HG03280 (cell line): ENCODE measurements around the gene ILK.

Source experiments
- ATAC-seq: cut with Tn5 transposase; IDR thresholded peaks from one replicate; pipeline ENCODE4 v1.9.1; 2021; ENCODE audit warnings: mild to moderate bottlenecking, moderate library complexity; ENCODE audit not compliant: unreplicated experiment

Gene ILK

DNA sequence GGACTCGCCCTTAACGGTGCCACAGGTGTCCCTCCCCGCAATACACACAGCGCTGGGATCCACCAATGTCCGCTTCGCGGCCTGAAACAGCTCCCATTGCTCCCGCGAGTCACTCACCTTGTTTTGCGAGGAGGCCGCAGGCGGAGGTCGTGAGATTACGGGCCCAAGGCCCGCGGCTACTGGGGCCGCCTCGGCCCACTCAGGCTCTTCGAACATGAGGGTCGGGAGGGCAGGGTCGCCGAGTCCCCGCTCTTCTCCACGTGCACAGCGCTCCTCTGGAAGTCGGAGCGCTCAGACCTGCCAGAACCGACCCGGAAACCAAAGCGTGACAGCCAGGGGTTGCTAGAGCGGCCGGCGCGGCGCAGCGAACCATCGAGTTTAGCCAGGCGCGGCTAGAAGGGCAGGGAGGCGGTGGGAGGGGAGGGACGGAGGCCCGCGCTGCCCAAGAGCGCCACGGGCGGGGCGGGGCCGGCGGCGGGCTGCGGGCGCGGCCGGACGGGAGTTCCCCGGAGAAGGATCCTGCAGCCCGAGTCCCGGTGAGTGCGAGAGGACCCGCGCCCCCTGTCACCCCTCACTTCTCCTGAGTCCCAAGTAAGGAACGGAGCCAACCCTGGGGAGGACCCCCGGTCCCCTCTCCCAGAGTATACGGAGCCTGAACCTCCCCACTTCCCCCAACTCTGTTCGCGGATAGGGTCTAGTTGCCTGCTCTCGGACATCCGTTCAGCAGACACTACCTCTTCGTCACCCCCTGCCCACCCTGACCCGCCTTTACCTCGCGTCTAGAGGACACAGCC, at the start of gene ILK, which contains the start of gene RRP8:
Gene ILK, plus strand, starts transcription at position 488 of the 794 bp plus-strand sequence. CDS start 498 bp downstream, outside the sequence.
Gene RRP8, minus strand, starts transcription at position 330 of the 794 bp plus-strand sequence. Its CDS starts 114 bp downstream, at position 216.
- ATAC-seq: peak; percentile 84

DNA sequence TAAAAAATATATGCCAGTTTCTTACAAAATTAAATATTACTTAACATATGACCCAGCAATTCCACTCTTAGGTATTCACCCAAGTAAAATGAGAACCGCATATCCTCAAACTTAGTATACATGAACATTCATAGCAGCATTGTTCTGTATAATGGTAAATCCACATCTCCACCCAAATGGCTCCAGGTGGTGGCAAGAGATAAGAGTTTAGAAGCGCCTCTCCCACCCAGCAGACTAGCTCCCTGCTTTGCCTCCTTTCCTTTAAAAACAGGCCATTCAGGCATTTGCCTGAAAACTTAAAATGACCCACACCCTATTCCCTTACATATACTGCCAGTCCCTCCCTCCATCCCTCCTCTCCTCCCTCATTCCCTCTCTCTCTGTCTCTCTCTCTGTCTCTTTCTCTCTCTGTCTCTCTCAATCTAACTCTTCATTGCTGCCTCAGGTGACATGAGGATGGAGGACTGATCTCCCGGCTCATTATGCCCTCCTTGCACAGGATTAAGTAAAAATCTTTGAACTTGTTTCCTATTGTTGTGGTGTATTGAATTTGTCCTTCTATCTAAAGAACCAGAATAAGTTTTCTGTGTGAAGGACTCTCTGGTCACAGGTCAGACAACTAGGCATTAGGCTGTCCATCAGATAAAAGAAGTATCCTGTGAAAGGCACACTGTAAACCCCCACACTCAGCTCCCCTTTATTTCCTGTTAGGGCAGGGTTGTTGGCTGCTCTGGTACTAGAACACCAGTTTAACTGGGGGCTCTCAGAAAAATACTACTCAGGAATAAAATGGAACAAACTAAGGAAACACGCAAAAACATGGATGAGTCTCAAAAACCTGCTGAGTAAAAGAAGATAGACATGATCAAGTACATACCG, 48.5 kb upstream of the ILK start:
- no peak for ATAC-seq

DNA sequence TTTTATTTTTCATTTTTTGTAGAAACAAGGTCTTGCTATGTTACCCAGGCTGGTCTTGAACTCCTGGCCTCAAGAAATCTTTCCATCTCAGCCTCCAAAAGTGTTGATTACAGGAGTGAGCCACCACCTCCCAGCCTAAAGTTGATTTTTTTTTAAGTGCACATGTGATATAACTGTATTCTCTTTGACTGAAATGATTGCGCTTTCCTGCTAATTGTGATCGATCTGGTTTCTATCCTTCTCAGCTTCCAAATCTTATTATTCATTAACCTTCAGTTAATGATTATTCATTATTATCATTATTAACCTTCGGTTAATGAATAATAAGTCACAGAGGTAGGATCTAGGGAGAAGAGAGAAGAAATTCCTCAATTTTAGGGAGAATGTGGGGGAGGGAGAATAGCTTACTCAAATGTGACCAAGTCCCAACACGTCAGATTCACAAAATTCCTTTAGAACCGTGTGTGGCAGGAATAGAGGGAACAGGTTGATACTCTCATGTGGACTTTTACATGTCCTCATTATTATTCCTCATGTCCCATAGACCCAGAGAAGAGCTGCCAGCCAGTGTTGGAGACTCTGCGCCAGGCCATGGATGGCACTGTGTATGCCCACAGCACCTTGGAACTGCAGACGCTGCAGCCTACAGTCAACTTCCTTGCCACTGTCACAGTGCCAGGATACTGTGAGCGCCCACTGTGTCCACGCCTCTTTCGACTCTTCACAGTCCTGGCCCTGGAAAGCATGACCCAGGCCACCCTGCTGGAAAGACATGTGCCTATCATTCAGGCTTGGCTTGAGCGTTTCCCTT, 47.2 kb upstream of the ILK start:
- no peak for ATAC-seq

DNA sequence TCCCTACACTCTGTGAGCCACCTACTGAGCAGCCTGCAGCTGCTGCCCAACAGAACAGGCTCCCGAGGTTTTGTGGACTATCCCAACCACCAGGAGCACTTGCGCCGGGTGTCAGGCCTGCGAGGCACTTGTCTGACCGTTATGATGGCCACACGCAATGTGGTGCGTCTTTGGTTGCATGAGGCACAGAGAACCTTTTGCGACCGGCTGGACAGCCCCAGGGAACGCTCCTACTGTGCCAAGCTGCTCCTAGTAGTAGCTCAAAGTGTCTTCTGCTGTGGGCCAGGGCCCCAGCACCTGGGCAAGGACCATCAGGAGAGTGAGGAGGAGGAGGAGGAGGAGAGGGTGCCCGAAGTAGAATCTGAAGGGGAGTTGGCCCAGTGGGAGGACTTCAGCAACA, 46.5 kb upstream of the ILK start:
- ATAC-seq: no peak

DNA sequence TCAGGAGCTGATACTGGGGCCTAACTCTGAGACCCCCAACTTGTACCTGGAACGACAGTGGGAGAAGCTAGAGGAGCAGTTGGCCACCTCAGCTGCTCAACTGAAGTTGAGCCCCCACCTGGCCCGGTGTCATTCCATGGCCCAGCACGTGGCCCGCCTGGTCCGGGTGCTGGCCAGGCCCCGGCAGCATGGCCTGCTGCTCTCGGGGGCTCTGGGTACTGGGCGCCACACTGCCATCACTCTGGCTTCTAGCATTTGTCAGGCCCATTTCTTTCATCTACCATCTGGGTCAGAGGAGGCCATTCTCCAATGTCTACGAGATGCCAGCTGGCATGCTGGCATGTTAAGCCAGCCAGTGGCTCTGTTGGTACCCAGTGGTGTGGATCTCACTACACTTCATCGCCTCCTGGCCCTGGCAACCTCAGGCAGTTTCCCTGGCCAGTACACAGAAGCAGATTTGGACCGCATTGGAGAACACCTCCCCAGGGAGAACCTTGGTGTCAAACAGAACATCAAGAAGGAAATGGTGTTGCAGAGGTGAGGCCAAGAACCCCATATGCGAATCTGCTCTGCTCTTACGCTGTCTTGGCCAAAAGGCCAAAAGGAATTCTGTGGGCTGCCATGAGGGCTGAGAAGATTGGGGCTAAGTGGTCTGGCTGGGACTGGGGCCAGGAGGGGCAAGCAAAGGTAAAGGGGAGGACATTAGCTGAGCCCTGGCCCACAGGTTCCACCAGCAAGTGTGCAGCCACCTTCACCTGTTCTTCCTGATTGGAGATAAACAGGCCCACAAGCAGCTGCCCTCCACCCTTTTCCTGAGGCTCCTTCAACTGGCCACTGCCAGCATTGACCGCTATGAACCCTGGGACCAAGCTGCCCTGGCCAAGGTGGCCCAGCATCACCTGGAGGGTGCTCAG, 45.6 kb upstream of the ILK start:
- ATAC-seq: no peak

DNA sequence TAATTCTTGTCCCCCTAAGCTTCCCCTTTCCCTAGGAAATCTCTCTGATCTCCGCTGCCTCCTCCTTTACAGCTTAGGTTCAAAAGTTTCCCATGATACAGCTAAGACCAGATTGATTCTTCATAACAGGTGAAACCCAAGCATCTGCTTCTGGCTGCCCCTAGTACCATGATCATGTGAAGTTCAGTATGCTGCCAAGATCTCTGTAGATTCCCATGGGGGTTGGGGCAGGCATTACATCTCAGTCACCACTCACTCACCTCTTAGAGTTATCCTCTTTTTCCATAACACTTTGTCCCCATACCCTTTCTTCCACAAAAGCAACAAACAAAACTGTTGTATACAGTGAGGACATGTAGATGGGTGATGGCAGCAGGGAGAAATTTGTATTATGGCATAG, 44.2 kb upstream of the ILK start:
- no peak for ATAC-seq

DNA sequence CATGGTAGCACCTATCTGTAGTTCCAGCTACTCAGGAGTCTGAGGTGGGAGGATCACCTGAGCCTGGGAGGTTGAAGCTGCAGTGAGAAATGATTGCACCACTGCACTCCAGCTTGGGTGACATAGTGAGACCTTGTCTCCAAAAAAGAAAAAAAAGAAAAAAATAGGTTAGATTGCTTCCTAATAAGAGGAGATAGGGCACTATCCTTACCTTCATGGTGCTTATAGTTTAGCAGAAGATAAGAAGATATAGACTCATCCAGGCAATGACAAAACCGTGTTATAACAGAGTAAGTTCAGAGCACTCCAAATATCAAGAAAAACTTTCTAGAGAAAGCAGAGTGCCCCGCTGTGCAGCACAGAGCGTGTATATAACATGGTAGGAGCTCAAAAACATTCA, 42.3 kb upstream of the ILK start:
- no peak for ATAC-seq

DNA sequence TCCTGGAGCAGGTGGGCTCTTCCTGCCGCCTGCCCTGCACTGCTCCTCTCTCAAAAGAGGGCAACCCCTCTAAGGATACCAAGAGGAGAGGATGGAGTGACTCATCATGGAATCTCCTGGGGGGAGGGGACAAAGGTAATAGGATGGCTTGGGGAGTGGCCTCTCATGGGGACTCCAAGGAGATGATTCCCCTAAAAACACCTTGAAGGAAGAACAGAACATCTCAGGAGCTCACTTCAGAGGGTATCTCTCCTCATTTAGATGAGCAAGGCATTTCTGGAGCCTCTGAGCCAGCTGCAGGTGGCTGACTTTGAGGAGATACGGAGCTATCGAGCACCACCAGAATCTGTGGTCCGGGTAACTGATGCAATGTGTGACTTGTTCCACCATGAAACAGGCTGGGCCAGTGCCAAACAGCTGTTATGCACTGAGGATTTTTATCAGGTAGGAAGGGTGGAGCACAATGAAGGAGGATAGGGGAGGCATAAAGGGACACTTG, 40.4 kb upstream of the ILK start:
- no peak for ATAC-seq

DNA sequence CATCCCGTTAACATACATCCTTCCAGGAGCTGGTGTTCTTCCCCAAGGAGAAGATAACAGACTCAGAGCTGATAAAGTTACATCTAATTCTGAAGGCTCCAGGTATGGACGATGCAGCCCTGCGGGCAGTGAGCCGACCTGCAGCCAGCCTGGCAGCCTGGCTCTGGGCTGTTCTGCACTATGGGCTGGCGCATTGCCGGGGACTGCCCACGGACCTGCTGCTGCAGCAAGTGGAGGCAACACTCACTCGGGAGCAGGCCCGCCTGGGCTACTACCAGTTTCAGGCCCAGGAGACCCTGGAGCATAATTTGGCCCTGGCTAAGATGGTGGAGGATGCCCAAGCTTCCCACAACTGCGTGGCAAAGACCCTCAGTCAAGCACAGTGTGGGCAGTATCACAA, 39.9 kb upstream of the ILK start:
- ATAC-seq: no peak

DNA sequence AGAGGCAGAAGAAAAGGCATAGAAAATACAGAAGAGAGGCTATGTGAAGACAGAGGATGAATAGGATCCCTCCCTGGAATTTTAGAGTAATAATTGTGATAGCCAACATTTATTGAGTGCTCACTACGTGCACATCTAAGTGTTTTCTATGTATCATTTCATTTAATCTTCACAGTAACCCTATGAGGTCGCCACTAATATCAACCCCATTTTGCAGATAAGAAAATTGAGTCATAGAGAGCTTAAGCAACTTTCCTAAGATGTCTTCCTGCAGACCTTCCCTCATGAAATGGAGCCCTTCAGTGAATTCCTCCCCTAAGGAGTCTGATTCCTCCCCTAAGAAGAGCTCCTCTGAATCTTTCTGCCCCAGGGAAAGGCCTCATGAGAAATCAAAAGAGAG, 38.2 kb upstream of the ILK start:
- ATAC-seq: no peak

DNA sequence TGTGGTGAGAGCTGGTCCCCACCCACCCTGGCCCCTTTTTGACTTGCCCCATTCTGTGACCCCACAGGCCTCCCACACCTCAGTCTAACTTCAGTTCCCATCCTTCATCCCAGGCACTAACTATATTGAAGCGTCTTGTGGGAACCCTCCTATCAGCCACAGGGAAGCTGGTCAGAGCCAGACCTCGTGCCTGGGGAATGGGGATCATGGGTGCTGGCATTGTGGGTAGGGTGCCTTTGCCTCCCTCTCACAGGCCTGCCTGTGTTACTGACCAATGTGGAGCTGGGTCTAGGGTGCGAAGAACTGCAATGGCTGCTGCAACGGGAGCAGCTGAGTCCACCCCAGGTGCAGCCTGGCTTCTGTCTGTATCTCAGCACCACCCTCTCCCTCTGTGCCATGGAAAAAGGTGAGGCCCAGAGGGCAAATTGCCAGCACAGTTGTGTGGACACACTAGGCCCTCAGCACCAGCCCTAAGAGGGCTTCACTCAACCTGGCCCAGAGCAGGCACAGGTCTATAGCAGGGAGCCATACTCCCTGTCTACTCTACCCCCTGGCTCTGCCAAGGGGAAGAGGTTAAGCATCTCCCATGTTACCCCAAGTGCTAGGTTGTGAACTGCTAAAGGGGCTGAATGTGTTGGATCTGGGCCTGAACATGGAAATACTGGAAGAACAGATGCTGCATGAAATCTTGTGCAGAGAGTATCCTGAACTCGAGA, 37.4 kb upstream of the ILK start:
- ATAC-seq: no peak

DNA sequence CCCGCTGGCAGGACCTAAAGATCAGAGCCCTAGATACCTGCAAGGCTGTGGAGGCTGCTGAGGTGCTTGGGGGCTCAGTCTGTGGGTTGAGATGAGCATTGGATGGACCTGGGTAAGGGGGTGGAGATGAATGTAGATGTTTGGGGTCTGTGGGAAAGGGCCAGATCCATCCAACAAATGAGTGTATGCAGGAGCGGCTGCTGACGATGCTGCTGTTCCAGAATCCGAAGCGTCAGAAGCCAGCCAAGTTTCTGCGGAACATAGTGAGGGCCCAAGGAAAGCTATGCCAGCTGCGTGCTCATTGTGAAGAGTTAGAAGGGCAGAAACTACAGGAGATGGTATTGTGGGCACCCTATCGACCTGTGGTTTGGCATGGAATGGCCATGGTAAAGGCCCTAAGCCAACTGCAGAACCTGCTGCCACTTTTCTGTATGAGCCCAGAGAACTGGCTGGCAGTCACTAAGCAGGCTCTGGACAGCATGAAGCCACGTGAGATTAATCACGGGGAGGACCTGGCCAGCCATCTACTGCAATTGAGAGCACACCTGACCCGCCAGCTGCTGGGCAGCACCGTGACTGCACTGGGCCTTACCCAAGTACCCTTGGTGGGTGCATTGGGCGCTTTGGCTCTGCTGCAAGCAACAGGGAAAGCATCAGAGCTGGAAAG, 36.7 kb upstream of the ILK start:
- ATAC-seq: no peak

DNA sequence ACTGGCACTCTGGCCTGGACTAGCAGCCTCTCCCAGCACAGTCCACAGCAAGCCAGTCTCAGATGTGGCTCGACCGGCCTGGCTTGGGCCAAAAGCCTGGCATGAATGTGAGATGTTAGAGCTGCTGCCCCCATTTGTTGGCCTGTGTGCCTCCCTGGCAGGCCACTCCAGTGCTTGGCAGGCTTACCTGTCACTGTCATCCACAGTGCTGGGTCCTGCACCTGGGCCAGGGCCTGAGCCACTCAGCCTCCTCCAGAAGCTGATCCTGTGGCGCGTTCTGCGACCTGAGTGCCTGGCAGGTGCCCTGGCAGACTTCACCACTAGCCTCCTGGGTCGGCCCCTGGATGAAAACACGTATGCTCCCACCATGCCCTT, 36.2 kb upstream of the ILK start:
- no peak for ATAC-seq

DNA sequence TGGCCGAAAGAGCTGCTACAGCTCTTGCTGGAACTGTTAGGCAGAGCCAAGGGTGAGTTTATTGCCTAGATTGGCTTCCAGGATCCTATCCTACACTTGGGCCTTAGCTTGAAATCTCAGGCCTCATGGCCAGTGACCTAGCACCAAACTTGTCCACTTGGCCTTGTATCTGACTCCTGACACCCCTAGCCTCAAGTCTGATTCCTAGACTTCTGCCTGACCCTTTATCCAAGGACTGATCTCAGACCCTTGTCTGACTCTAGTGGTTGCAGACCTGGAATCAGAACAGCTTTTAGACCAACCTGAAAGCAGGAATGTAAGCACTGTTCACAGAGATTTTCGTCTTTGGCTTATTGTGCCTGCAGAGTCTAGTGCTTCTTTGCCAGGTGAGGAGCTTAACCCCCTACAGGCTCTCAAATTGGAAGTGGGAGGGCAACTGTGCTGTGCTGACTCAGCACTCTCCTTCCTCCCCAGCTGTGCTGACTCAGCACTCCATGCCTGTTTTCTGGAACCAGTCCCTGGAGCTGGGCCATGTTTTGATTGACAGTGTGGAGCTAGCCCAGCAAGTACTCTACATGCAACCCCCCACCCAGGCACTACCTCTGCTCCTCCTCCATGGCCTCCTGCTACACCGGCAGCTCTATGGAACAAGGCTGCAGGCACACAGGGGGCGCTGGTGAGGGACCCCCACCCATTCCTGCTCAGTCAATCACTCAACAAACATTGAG, 35.2 kb upstream of the ILK start:
- no peak for ATAC-seq

DNA sequence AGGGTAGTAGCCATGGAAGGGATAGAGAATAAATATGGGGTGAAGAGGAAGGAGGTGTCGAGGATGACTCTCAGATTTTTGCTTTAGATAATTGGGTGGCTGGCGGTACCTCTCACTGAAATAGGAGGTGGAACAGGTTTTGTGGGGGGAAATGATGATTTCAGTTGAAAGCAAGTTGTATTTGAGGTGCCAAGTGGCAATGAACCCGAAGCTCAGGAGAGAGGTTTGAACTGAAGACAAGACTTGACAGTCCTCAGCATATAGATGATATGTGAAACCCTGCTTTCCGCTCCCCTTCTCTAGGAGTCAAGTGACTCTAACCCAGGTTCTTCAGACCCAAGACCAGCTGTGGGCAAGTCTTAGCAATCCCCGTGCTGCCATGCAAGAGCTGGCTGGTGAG, 33.9 kb upstream of the ILK start:
- ATAC-seq: no peak

DNA sequence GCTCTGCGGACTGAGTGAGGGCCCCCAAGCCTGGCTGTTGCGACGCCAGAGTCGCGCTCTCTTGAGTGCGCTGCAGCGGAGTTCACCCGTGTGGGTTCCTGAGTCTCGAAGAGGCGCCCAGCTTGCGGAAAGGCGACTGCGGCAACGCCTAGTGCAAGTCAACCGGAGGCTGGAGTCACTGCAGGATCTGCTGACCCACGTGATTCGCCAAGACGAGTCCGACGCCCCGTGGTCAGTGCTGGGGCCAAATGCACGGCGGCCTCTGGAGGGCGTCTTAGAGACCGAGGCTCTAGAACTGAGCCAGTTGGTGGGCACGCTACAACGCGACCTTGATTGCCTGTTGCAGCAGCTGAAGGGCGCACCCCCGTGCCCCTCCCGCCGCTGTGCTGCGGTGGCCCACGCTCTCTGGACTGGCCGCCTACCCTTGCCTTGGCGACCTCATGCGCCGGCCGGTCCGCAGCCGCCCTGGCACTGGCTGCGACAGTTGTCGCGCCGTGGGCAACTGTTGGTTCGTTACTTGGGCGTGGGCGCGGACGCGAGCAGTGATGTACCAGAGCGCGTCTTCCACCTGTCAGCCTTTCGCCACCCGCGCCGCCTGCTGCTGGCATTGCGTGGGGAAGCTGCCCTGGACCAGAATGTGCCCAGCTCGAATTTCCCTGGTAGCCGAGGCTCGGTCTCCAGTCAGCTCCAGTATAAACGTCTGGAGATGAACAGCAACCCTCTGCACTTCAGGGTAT, 32.7 kb upstream of the ILK start:
- no peak for ATAC-seq

DNA sequence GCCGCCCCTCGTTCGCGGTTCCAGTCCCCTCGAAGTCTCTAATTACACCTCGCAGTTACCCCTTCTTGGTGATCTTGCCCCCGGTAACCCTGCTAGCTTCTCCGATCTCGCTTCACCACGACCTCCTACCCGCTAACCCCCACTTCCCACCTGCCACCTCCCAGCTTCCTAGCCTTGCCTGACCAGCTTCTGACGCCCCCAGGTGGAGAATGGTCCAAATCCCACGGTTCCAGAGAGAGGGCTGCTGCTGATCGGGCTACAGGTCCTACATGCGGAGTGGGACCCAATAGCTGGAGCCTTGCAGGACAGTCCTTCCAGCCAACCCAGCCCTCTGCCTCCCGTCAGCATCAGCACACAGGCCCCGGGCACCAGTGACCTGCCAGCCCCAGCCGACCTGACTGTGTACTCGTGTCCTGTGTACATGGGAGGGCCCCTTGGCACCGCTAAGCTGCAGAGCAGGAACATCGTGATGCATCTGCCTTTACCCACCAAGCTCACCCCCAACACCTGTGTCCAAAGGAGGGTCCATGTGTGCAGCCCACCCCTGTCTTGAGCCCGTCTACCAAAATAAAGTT, 32.1 kb upstream of the ILK start:
- no peak for ATAC-seq
